HepG2 (cell line): ENCODE measurements around the gene MMD2. TPM values are rescaled to one million over a fixed set of nuclear protein-coding genes. Genes with fewer than 3 reads are reported as not detected.
"Not testable (repeated sequence)": the region's sequence is repeated elsewhere in the genome, so short reads cannot be mapped to it uniquely, and the experiment has no call there.

Experiments
- ATAC-seq: fragments of 200-7000 bp; cut with Tn5 transposase; 3 replicates; pipeline ENCODE4 v1.9.1; 2020; ENCODE audit warnings: mild to moderate bottlenecking, moderate library complexity
- BruUV-seq: library from RNA; stranded (reverse); fragments of 400-500 nt; replicated peaks from 2 replicates; lab custom pipeline; 2021; lab: Mats Ljungman, UMichigan
- CTCF ChIA-PET: fragments of 300-600 bp; formaldehyde crosslinking; extraction: SDS; loops from one replicate; lab custom pipeline; 2021; ENCODE audit warnings: low total read pairs, inconsistent platforms, low intra/inter-chr PET ratio; lab: Yijun Ruan, JAX
- POLR2A ChIA-PET: fragments of 350-600 bp; sonication (Branson Sonifier 250); formaldehyde crosslinking; loops from one replicate; lab custom pipeline; 2020; ENCODE audit warnings: antibody characterized with exemption, inconsistent platforms; lab: Yijun Ruan, JAX
- DNase-seq: peaks from one replicate; pipeline ENCODE4 v3.0.0-alpha.2; 2015; ENCODE audit warnings: low spot score
- FAIRE-seq: peaks from 3 replicates; lab custom pipeline; 2011; peaks lifted over from hg19 to GRCh38; lab: Jason Lieb, UNC
- H2AFZ ChIP-seq: one replicate; pipeline ENCODE4 v1.6.1; 2011; ENCODE audit warnings: low read length, inconsistent platforms
- H3K27ac ChIP-seq: fragments of 300-600 bp; 3 replicates; pipeline ENCODE4 v1.8.0; 2011; ENCODE audit warnings: mixed run types, mild to moderate bottlenecking, mixed read lengths, low read length, inconsistent platforms; ENCODE audit not compliant: insufficient read depth; ENCODE audit errors: extremely low read length
- H3K27me3 ChIP-seq, 2 experiments: fragments of 200-600 bp in 1 of 2; 2 replicates in 1 of 2; 3 replicates in 1 of 2; pipeline versions ENCODE4 v1.6.0 to v1.8.0; 2011; ENCODE audit warnings: low read length in 2 of 2, mild to moderate bottlenecking in 2 of 2, moderate library complexity in 2 of 2, inconsistent platforms in 1 of 2; ENCODE audit not compliant: insufficient read depth in 2 of 2, control insufficient read depth in 1 of 2
- H3K36me3 ChIP-seq, 2 experiments: fragments of 200-600 bp in 1 of 2; replicated peaks in 1 of 2; 2 replicates in 1 of 2; 3 replicates in 1 of 2; pipeline versions ENCODE4 v1.5.1 to v1.8.0; 2011; ENCODE audit warnings: low read length in 2 of 2, inconsistent platforms in 1 of 2; ENCODE audit not compliant: insufficient read depth in 2 of 2, control insufficient read depth in 1 of 2
- H3K4me1 ChIP-seq: 2 replicates; pipeline ENCODE4 v1.5.1; 2012; ENCODE audit warnings: low read length, inconsistent platforms; ENCODE audit not compliant: insufficient read depth
- H3K4me2 ChIP-seq: 2 replicates; pipeline ENCODE4 v1.6.0; 2011; ENCODE audit warnings: low read depth, low read length, inconsistent platforms
- H3K4me3 ChIP-seq, 3 experiments: fragments of 200-600 bp in 1 of 3; sonication (generic), shearing (Covaris generic) in 1 of 3; replicated peaks in 1 of 3; 2 replicates each; pipeline ENCODE4 v1.5.1; 2011 to 2016; ENCODE audit warnings: low read length in 3 of 3, inconsistent platforms in 2 of 3, low read depth in 2 of 3, mild to moderate bottlenecking in 2 of 3, control low read depth in 1 of 3, mixed read lengths in 1 of 3; ENCODE audit not compliant: insufficient read depth in 1 of 3
- H3K79me2 ChIP-seq: one replicate; pipeline ENCODE4 v1.6.1; 2011; ENCODE audit warnings: low read length, inconsistent platforms; ENCODE audit not compliant: insufficient read depth
- H3K9ac ChIP-seq: 2 replicates; pipeline ENCODE4 v1.6.0; 2011; ENCODE audit warnings: mild to moderate bottlenecking, low read depth, low read length, inconsistent platforms; ENCODE audit not compliant: insufficient read depth
- H3K9me3 ChIP-seq: 2 replicates; pipeline ENCODE4 v1.5.1; 2012; ENCODE audit warnings: mild to moderate bottlenecking, low read length
- H4K20me1 ChIP-seq: 2 replicates; pipeline ENCODE4 v1.6.0; 2011; ENCODE audit warnings: inconsistent platforms, mild to moderate bottlenecking, low read length, moderate library complexity; ENCODE audit not compliant: insufficient read depth
- ZBTB38 ChIP-seq: sonication (generic); formaldehyde crosslinking; IDR thresholded peaks from 2 replicates; pipeline ENCODE4 v1.5.1; 2020; ENCODE audit warnings: mild to moderate bottlenecking, missing genetic modification reagents
- ZNF460 ChIP-seq: sonication (generic); formaldehyde crosslinking; IDR thresholded peaks from 2 replicates; pipeline ENCODE4 v1.5.1; 2020; ENCODE audit warnings: missing genetic modification reagents, mild to moderate bottlenecking, borderline replicate concordance
- WGBS: methylation state at CpG from one replicate; pipeline ENCODE4 v1.1.6; 2017; ENCODE audit warnings: low lambda C conversion rate; 5-methylcytosine and 5-hydroxymethylcytosine counted together
- in situ Hi-C: cut with HindIII; loops from 2 replicates; pipeline ENCODE4 v1.10.0; 2017; ENCODE audit warnings: low pct_unique_long_range_greater_than_20kb; ENCODE audit not compliant: extremely low pct_ligation_motif_present
- intact Hi-C: fragments of 100-400 bp; cut with micrococcal nuclease; formaldehyde crosslinking; loops from one replicate; pipeline ENCODE4 v1.10.0; 2022; ENCODE audit not compliant: unreplicated experiment
- polyA plus RNA-seq, 8 experiments: library from polyadenylated mRNA; depleted of rRNA in 3 of 8; stranded (reverse) in 7 of 8; unstranded in 1 of 8; fragments of >200 nt; fragmentation: Illumina TruSeq in 4 of 8; extraction: Trizol in 4 of 8; gene quantifications; 2 replicates each; pipeline versions ENCODE4 v1.2.1 to v1.2.3, GENCODE V29; 2011 to 2016; ENCODE audit warnings: low read depth in 4 of 8, missing spikeins in 1 of 8, mixed read lengths in 1 of 8; ENCODE audit not compliant: insufficient read depth in 1 of 8
- total RNA-seq, 5 experiments: library from RNA; depleted of rRNA; stranded (reverse); fragments of >200 nt; fragmentation: Illumina TruSeq; extraction: Trizol; gene quantifications; 2 replicates each; pipeline ENCODE4 v1.2.3, GENCODE V29; 2016; ENCODE audit warnings: low read depth in 1 of 5
- TF ChIP-seq, protein P1 (sequence below): sonication (generic); formaldehyde crosslinking; IDR thresholded peaks from 2 replicates; pipeline ENCODE4 v1.4.0; 2020; ENCODE audit warnings: missing genetic modification reagents

Gene MMD2
- total and polyA plus RNA-seq, 2 of the 13 experiments (the other 11 are each of a cell fraction or from before 2014, with no cell fraction given): not detected

DNA sequence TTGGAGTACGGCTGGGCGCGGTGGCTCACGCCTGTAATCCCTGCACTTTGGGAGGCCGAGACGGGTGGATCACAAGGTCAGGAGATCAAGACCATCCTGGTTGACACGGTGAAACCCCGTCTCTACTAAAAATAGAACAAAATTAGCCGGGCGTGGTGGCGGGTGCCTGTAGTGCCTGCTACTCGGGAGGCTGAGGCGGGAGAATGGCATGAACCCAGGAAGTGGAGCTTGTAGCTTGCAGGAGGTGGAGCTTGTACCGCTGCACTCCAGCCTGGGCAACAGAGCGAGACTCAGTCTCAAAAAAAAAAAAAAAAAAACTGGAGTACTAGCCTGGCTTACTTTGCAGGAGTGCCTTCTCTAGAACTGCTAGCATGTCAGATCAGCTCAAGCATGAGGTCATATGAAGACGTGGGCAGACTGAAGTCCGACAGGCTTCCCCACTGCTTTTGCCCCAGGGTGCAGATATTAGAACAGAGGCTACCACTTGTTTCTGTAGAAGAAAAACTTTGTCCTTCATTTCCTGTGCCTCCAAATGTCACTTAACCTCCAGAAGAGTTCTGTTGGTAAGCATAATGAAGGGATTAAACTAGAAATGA lies 22.4 kb upstream of the MMD2 start:
- CTCF ChIA-PET, FAIRE-seq, ATAC-seq, H3K27ac ChIP-seq, H3K4me2 ChIP-seq, H3K4me3 ChIP-seq, H3K9ac ChIP-seq, H4K20me1 ChIP-seq: not testable (repeated sequence)
- WGBS: 97% methylated on average over 17 of the region's 17 CpGs
- Histone ChIP-seq H3K36me3 (peaks cover 3 to 45% of the 10 kb centered on the region in 2 experiments; a peak in 4 of 5 replicates), H3K79me2 (peaks cover 14% of the 10 kb centered on the region)
- TF ChIP-seq ZNF460 (CRISPR knock-in tag): peak; percentile 39; the same call in 1 of the 2 replicates
- TF ChIP-seq, protein P1, sequence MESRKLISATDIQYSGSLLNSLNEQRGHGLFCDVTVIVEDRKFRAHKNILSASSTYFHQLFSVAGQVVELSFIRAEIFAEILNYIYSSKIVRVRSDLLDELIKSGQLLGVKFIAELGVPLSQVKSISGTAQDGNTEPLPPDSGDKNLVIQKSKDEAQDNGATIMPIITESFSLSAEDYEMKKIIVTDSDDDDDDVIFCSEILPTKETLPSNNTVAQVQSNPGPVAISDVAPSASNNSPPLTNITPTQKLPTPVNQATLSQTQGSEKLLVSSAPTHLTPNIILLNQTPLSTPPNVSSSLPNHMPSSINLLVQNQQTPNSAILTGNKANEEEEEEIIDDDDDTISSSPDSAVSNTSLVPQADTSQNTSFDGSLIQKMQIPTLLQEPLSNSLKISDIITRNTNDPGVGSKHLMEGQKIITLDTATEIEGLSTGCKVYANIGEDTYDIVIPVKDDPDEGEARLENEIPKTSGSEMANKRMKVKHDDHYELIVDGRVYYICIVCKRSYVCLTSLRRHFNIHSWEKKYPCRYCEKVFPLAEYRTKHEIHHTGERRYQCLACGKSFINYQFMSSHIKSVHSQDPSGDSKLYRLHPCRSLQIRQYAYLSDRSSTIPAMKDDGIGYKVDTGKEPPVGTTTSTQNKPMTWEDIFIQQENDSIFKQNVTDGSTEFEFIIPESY (CRISPR knock-in tag): peak; percentile 51; the same call in 1 of the 2 replicates
- TF ChIP-seq, all 625 proteins: peak for 2; not testable (repeated sequence) for 623
- DNase-seq, POLR2A ChIA-PET, intact Hi-C loops, H2AFZ ChIP-seq, H3K9me3 ChIP-seq, H3K4me1 ChIP-seq, H3K27me3 ChIP-seq, in situ Hi-C loops, BruUV-seq: not testable (repeated sequence)

DNA sequence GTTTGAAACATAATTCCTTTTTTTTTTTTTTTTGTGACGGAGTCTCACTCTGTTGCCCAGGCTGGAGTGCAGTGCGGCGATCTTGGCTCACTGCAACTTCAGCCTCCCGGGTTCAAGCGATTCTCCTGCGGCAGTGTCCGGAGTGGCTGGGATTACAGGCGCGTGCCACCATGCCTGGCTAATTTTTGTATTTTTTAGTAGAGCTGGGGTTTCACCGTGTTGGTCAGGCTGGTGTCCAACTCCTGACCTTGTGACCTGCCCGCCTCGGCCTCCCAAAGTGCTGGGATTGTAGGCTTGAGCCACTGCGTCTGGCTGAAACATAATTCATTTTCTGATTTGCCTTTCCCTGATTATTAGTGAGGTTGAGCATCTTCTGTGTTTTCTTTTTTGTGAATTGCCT lies 16.6 kb upstream of the MMD2 start:
- WGBS: 93% methylated on average over 12 of the region's 13 CpGs
- intact Hi-C loops, H3K9me3 ChIP-seq, H3K27me3 ChIP-seq, H3K4me3 ChIP-seq, ATAC-seq, H4K20me1 ChIP-seq, DNase-seq, BruUV-seq, CTCF ChIA-PET, in situ Hi-C loops, H3K27ac ChIP-seq, FAIRE-seq, H2AFZ ChIP-seq: not testable (repeated sequence)
- Histone ChIP-seq H3K36me3 (peaks cover 0 to 22% of the 10 kb centered on the region in 2 experiments; a peak in 3 of 5 replicates), H3K9ac (peak overlapping the region; percentile 90; the same call in 1 of the 2 replicates), H3K79me2 (peaks cover 28% of the 10 kb centered on the region), H3K4me1 (peaks cover 19% of the 10 kb centered on the region), H3K4me2 (peak overlapping the region; percentile 76)
- TF ChIP-seq ZBTB38 (CRISPR knock-in tag): peak; percentile 53; the same call in 1 of the 2 replicates
- POLR2A ChIA-PET: interaction anchor here (0.7 kb wide), 1 partner anchor 1981 kb away, joined by 3 read pairs; no protein-coding TSS in a partner anchor
